ENCODE measurements around the gene TLR3. TPM values are rescaled to one million over a fixed set of nuclear protein-coding genes. Genes with fewer than 3 reads are reported as not detected.
"Not testable (repeated sequence)": the region's sequence is repeated elsewhere in the genome, so short reads cannot be mapped to it uniquely, and the experiment has no call there.

The TLR3 gene
- total RNA-seq, 4 donors from 2014 or later: 0.47 to 2.5 (median 1.4) TPM

- Histone ChIP-seq H3K9me3 (no peaks in the 10 kb centered on the region), H3K4me3 (no peak overlapping the region), H3K27me3 (no peaks in the 10 kb centered on the region), H3K27ac (no peak overlapping the region), H3K36me3 (no peaks in the 10 kb centered on the region), H3K4me1 (peaks cover 21 to 24% of the 10 kb centered on the region in 2 donors)
- intact Hi-C loops (cut with DNase I; ENCODE audit: low total_unique reads): no loop called here
- ATAC-seq (no peak), DNase-seq (no peak)
- no peak for TF ChIP-seq POLR2A (IDR thresholded peaks at IDR 0.05)
- TF ChIP-seq CTCF (IDR thresholded peaks at IDR 0.05 in 4 of 5, conservative IDR thresholded peaks at IDR 0.05 in 1 of 5): no peak
- in situ Hi-C loops (cut with MboI; ENCODE audit: low sequenced_read_pairs in 4 of 4): loop anchor here in 3 of 4 donors (10.0 to 25.0 kb wide), 2 partner anchors 387 to 570 kb away; partner anchors contain the start of gene CCDC110 (in 2 of the 3)
Observed at GRCh38 chr4:186032259-186032658, 36.7 kb upstream of the TLR3 start.

GRCh38 chr4:186033027-186033426 is 35.9 kb upstream of the TLR3 start:
- no peaks in the 10 kb centered on the region for H3K36me3 ChIP-seq

GRCh38 chr4:186034613-186035012 is 34.3 kb upstream of the TLR3 start:
- in situ Hi-C loops (cut with MboI; ENCODE audit: low sequenced_read_pairs in 4 of 4): loop anchor here in 3 of 4 donors (5.0 to 25.0 kb wide), 3 partner anchors 390 to 572 kb away; partner anchors contain the start of gene CCDC110 (in 2 of the 3)
- H3K9me3 ChIP-seq; DNase-seq; H3K4me3 ChIP-seq; H3K27me3 ChIP-seq; intact Hi-C loops (cut with DNase I; ENCODE audit: low total_unique reads); H3K27ac ChIP-seq; ATAC-seq; H3K36me3 ChIP-seq: not testable (repeated sequence)
- H3K4me1 ChIP-seq: peaks cover 15 to 16% of the 10 kb centered on the region in 2 donors

More at GRCh38 chr4:186033027-186033426, 35.9 kb upstream of the TLR3 start:
- H3K27ac ChIP-seq: no peak overlapping the region
- peaks cover 21 to 24% of the 10 kb centered on the region in 2 donors for H3K4me1 ChIP-seq
- no peak for ATAC-seq
- TF ChIP-seq POLR2A (IDR thresholded peaks at IDR 0.05) (no peak), CTCF (IDR thresholded peaks at IDR 0.05 in 4 of 5, conservative IDR thresholded peaks at IDR 0.05 in 1 of 5) (no peak)
- no peak overlapping the region for H3K4me3 ChIP-seq
- DNase-seq: no peak
- no peaks in the 10 kb centered on the region for H3K9me3 ChIP-seq
- intact Hi-C loops (cut with DNase I; ENCODE audit: low total_unique reads) (no loop called here), in situ Hi-C loops (cut with MboI; ENCODE audit: low sequenced_read_pairs in 4 of 4) (loop anchor here in 3 of 4 donors (10.0 to 25.0 kb wide), 2 partner anchors 388 to 571 kb away; partner anchors contain the start of gene CCDC110 (in 2 of the 3))
- H3K27me3 ChIP-seq: no peaks in the 10 kb centered on the region

GRCh38 chr4:186036976-186037581 is 31.9 kb upstream of the TLR3 start:
- no peaks in the 10 kb centered on the region for H3K27me3 ChIP-seq
- H3K4me1 ChIP-seq: no peaks in the 10 kb centered on the region
- no peak overlapping the region for H3K27ac ChIP-seq
- intact Hi-C loops (cut with DNase I; ENCODE audit: low total_unique reads): no loop called here
- H3K9me3 ChIP-seq: no peaks in the 10 kb centered on the region
- ATAC-seq (no peak), DNase-seq (no peak)
- no peak for TF ChIP-seq CTCF (IDR thresholded peaks at IDR 0.05 in 4 of 5, conservative IDR thresholded peaks at IDR 0.05 in 1 of 5)
- in situ Hi-C loops (cut with MboI; ENCODE audit: low sequenced_read_pairs in 4 of 4): loop anchor here in 3 of 4 donors (5.0 to 25.0 kb wide), 3 partner anchors 392 to 575 kb away; partner anchors contain the start of gene CCDC110 (in 2 of the 3)
- no peak overlapping the region for H3K4me3 ChIP-seq
- no peaks in the 10 kb centered on the region for H3K36me3 ChIP-seq

All from gastrocnemius medialis (tissue), 4 donors.